GM12874 (cell line): ENCODE results near the gene LYST.

ENCODE experiments used
- TF ChIP-seq, protein P1 (sequence below): IDR thresholded peaks from 2 replicates; pipeline ENCODE4 v1.5.1; 2011; ENCODE audit warnings: low read depth, mild to moderate bottlenecking, control low read depth, low read length, moderate library complexity; ENCODE audit not compliant: insufficient read depth

Gene LYST

GRCh38 chr1:235702412-235702811, 164.3 kb downstream of the LYST start:
- TF ChIP-seq, protein P1, sequence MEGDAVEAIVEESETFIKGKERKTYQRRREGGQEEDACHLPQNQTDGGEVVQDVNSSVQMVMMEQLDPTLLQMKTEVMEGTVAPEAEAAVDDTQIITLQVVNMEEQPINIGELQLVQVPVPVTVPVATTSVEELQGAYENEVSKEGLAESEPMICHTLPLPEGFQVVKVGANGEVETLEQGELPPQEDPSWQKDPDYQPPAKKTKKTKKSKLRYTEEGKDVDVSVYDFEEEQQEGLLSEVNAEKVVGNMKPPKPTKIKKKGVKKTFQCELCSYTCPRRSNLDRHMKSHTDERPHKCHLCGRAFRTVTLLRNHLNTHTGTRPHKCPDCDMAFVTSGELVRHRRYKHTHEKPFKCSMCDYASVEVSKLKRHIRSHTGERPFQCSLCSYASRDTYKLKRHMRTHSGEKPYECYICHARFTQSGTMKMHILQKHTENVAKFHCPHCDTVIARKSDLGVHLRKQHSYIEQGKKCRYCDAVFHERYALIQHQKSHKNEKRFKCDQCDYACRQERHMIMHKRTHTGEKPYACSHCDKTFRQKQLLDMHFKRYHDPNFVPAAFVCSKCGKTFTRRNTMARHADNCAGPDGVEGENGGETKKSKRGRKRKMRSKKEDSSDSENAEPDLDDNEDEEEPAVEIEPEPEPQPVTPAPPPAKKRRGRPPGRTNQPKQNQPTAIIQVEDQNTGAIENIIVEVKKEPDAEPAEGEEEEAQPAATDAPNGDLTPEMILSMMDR: no peak

GRCh38 chr1:235697508-235697907, 169.2 kb downstream of the LYST start:
- TF ChIP-seq, protein P1: no peak

- TF ChIP-seq, protein P1: no peak
Measured at GRCh38 chr1:235689356-235689755, 177.3 kb downstream of the LYST start.

- TF ChIP-seq, protein P1: no peak
Measured at GRCh38 chr1:235688096-235688495, 178.6 kb downstream of the LYST start.

DNA sequence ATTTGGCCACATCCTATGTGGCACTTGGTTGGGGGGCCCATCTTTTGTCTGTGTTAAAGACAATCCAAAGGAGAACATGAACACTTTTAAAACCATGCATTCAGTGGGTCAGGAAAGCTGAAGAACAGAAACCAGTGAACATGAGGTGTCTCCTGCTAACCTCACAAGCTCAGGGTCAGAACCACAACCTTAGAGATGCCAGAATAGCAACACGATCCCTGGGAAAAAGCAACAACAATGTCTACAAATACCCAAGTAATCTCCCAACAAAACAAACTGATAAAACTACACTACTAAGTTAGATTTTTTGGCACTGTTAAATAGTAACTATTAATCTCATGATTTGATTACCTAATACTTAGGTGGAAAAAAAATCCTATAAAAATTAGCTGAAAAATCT, 183.1 kb downstream of the LYST start:
- TF ChIP-seq, protein P1: no peak

DNA sequence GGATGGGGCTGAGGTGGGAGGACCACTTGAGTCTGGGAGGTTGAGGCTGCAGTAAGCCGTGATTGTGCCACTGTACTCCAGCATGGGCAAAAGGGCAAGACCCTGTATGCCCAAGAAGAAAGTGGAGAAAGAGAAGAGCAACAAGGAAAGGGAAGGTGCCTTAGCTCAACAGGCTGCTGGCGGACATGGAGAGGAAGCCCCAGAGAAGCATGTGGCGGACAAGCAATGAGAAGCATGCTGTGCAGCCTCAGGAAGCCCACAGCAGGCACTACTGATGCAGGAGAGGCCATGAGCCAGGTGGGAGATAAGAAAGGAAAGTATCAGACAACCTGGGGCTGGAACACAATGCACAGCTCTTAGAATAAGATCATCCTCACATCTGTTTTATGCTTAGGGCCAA, 184.5 kb downstream of the LYST start:
- TF ChIP-seq, protein P1: no peak

DNA sequence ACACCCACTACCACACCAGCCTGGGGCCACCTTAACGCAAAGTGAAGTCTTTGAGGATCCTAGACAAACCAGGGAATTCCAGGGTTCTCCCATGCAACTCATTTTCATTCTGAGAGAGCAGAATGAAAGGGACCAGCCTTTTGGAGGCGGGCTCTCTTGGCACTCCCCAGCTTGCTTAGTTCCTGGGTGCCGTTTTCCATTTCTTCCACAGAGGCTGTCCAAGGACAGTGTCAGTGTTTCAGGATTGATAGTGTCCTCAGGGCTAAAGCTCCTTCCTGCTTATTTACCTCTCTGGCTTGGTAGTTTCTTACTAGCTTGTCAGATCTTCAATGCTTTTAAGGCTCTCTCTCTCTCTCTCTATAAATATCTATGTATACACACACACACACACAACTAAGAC, 187.1 kb downstream of the LYST start:
- TF ChIP-seq, protein P1: no peak

DNA sequence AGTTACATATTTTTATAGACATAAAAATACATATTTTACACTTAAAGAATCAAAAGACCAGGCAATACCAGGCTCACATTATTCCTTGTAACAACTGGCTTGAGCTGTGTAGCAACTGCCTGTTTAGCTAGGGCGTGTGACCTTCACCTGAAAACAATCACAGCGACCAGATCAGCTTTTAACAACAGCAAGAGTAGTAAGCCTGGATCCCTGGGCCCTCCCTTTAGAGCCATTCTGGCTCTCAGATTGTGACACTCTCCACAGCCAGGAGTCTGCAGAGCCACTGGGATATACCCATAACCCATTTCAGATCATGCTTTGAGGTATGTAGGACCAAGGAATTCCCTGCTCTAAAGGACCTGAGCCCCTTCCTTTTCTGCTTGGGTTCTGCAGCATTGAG, 187.7 kb downstream of the LYST start:
- TF ChIP-seq, protein P1: no peak
